ENCODE results near the gene TNRC6C.

Gene TNRC6C

GRCh38 chr17:78124836-78125137 lies 166.3 kb downstream of the TNRC6C start:
- no peak for DNase-seq (ENCODE audit: low spot score)
- TF ChIP-seq CTCF (IDR thresholded peaks at IDR 0.05): no peak
- Histone ChIP-seq H3K4me3 (no peak overlapping the region), H3K27ac (peak overlapping the region in 1 of 2 donors; percentile 81)

- TF ChIP-seq CTCF (IDR thresholded peaks at IDR 0.05): no peak
- DNase-seq (ENCODE audit: low spot score): no peak
- Histone ChIP-seq H3K27ac (peak overlapping the region in 1 of 2 donors; percentile 81), H3K4me3 (peak overlapping the region; percentile 21)
Measured at GRCh38 chr17:78125138-78125913, 166.8 kb downstream of the TNRC6C start.

GRCh38 chr17:78125976-78126894 lies 167.7 kb downstream of the TNRC6C start:
- no peak for TF ChIP-seq CTCF (IDR thresholded peaks at IDR 0.05)
- DNase-seq (ENCODE audit: low spot score): no peak
- Histone ChIP-seq H3K27ac (peak overlapping the region in 1 of 2 donors; percentile 81), H3K4me3 (peak overlapping the region; percentile 21)

- no peak for DNase-seq (ENCODE audit: low spot score)
- Histone ChIP-seq H3K27ac (peak overlapping the region in 1 of 2 donors; percentile 81), H3K4me3 (peak overlapping the region; percentile 77)
- TF ChIP-seq CTCF (IDR thresholded peaks at IDR 0.05): no peak
Measured at GRCh38 chr17:78126895-78127238, 168.4 kb downstream of the TNRC6C start.

- no peak for TF ChIP-seq CTCF (IDR thresholded peaks at IDR 0.05)
- Histone ChIP-seq H3K4me3 (peak overlapping the region; percentile 77), H3K27ac (peak overlapping the region in 1 of 2 donors; percentile 81)
- DNase-seq (ENCODE audit: low spot score): no peak
Measured at GRCh38 chr17:78127239-78127887, 168.9 kb downstream of the TNRC6C start.

- peak overlapping the region; percentile 16 to 81 for H3K27ac ChIP-seq
- no peak for DNase-seq (ENCODE audit: low spot score)
- peak overlapping the region; percentile 77 for H3K4me3 ChIP-seq
- TF ChIP-seq CTCF (IDR thresholded peaks at IDR 0.05): no peak
Measured at GRCh38 chr17:78127888-78128550, 169.5 kb downstream of the TNRC6C start.

All from coronary artery (tissue), 2 donors.